SK-N-SH (cell line): ENCODE data around the gene COL26A1. TPM values are rescaled to one million over a fixed set of nuclear protein-coding genes. Genes with fewer than 3 reads are reported as not detected.

ENCODE experiments used
- CTCF ChIA-PET: fragments of 300-600, 350-600 bp; formaldehyde crosslinking; extraction: SDS; loops from one replicate; lab custom pipeline; 2021; lab: Yijun Ruan, JAX
- POLR2A ChIA-PET: fragments of 350-600 bp; sonication (Branson Sonifier 250); formaldehyde crosslinking; extraction: SDS; loops from one replicate; lab custom pipeline; 2020; ENCODE audit warnings: antibody characterized with exemption, inconsistent platforms; lab: Yijun Ruan, JAX
- DNase-seq: peaks from one replicate; pipeline ENCODE4 v3.0.0; 2012
- H2AFZ ChIP-seq: fragments of 200-600 bp; sonication (generic); 2 replicates; pipeline ENCODE4 v1.8.1; 2016; ENCODE audit warnings: antibody characterized with exemption, mild to moderate bottlenecking, low read depth
- H3F3A ChIP-seq: fragments of 200-600 bp; sonication (generic); replicated peaks from 2 replicates; pipeline ENCODE3; 2016; ENCODE audit warnings: antibody characterized with exemption, mild to moderate bottlenecking; ENCODE audit not compliant: insufficient read depth
- H3K27ac ChIP-seq, 2 experiments: fragments of 200-500 bp in 1 of 2; fragments of 200-600 bp in 1 of 2; sonication (Bioruptor generic) in 1 of 2; sonication (generic), shearing (Covaris generic) in 1 of 2; 2 replicates each; pipeline versions ENCODE4 v1.5.1 to v1.6.1; 2014 to 2016; ENCODE audit warnings: low read depth in 2 of 2, inconsistent platforms in 1 of 2, low read length in 1 of 2, mild to moderate bottlenecking in 1 of 2, mixed read lengths in 1 of 2
- H3K27me3 ChIP-seq: fragments of 200-600 bp; sonication (generic), shearing (Covaris generic); 2 replicates; pipeline ENCODE4 v1.6.1; 2016; ENCODE audit warnings: mixed run types; ENCODE audit not compliant: insufficient read depth
- H3K36me3 ChIP-seq, 2 experiments: fragments of 200-500 bp in 1 of 2; fragments of 200-600 bp in 1 of 2; sonication (Bioruptor generic) in 1 of 2; sonication (generic) in 1 of 2; replicated peaks in 1 of 2; 2 replicates each; pipeline versions ENCODE3 to v1.5.1; 2014 to 2016; ENCODE audit warnings: low read length in 1 of 2, mild to moderate bottlenecking in 1 of 2; ENCODE audit not compliant: insufficient read depth in 2 of 2, control insufficient read depth in 1 of 2
- H3K4me1 ChIP-seq, 2 experiments: fragments of 200-500 bp in 1 of 2; fragments of 200-600 bp in 1 of 2; sonication (Bioruptor generic) in 1 of 2; sonication (generic), shearing (Covaris generic) in 1 of 2; 2 replicates each; pipeline versions ENCODE4 v1.5.1 to v1.6.1; 2014 to 2016; ENCODE audit warnings: low read depth in 1 of 2, low read length in 1 of 2, mixed run types in 1 of 2; ENCODE audit not compliant: insufficient read depth in 2 of 2, control insufficient read depth in 1 of 2
- H3K4me2 ChIP-seq: fragments of 200-600 bp; sonication (generic), shearing (Covaris generic); 2 replicates; pipeline ENCODE4 v1.6.1; 2017; ENCODE audit warnings: mixed run types
- H3K4me3 ChIP-seq, 2 experiments: fragments of 200-500 bp in 1 of 2; fragments of 200-600 bp in 1 of 2; sonication (Bioruptor generic) in 1 of 2; sonication (generic), shearing (Covaris generic) in 1 of 2; 2 replicates each; pipeline versions ENCODE4 v1.5.1 to v1.8.1; 2014 to 2016; ENCODE audit warnings: low read depth in 2 of 2, inconsistent platforms in 1 of 2, low read length in 1 of 2, mild to moderate bottlenecking in 1 of 2, mixed read lengths in 1 of 2, moderate library complexity in 1 of 2
- H3K79me2 ChIP-seq: fragments of 200-600 bp; sonication (generic); 2 replicates; pipeline ENCODE4 v1.8.1; 2017; ENCODE audit warnings: mild to moderate bottlenecking; ENCODE audit not compliant: insufficient read depth
- H3K9ac ChIP-seq: fragments of 200-600 bp; sonication (generic); 2 replicates; pipeline ENCODE4 v1.6.1; 2017; ENCODE audit warnings: mixed run types
- H3K9me2 ChIP-seq: fragments of 200-600 bp; sonication (generic); 2 replicates; pipeline ENCODE4 v1.6.1; 2017; ENCODE audit warnings: mixed run types
- H3K9me3 ChIP-seq: fragments of 200-600 bp; sonication (generic); 2 replicates; pipeline ENCODE4 v1.6.1; 2017; ENCODE audit warnings: mixed run types, mild to moderate bottlenecking, moderate library complexity
- H4K20me1 ChIP-seq: fragments of 200-600 bp; sonication (generic); 2 replicates; pipeline ENCODE4 v1.6.1; 2017; ENCODE audit warnings: mild to moderate bottlenecking, mixed run types; ENCODE audit not compliant: insufficient read depth
- CHD2 ChIP-seq: fragments of 150-350 bp; IDR thresholded peaks from 2 replicates; pipeline ENCODE4 v1.6.1; 2018; ENCODE audit warnings: low read length; ENCODE audit not compliant: partially characterized antibody
- EZH2phosphoT487 ChIP-seq: fragments of 200-600 bp; sonication (generic); IDR thresholded peaks from 2 replicates; pipeline ENCODE4 v1.6.1; 2017; ENCODE audit warnings: low read depth, mixed run types, mild to moderate bottlenecking, antibody characterized with exemption, moderate library complexity, borderline replicate concordance
- GABPA ChIP-seq: IDR thresholded peaks from 2 replicates; pipeline ENCODE4 v1.4.0; 2012; ENCODE audit warnings: low read depth, mild to moderate bottlenecking
- IRF3 ChIP-seq: fragments of 150-350 bp; IDR thresholded peaks from 2 replicates; pipeline ENCODE4 v1.6.1; 2016; ENCODE audit warnings: mild to moderate bottlenecking, low read depth, low read length
- JUND ChIP-seq: IDR thresholded peaks from 2 replicates; pipeline ENCODE4 v1.4.0; 2012
- MAX ChIP-seq: IDR thresholded peaks from 2 replicates; pipeline ENCODE4 v1.4.0; 2012; ENCODE audit warnings: low read depth
- MEF2A ChIP-seq: IDR thresholded peaks from 2 replicates; pipeline ENCODE4 v1.4.0; 2012; ENCODE audit warnings: low read depth, borderline replicate concordance
- NFIC ChIP-seq: IDR thresholded peaks from 2 replicates; pipeline ENCODE4 v1.4.0; 2012; ENCODE audit warnings: borderline replicate concordance
- NRF1 ChIP-seq: IDR thresholded peaks from 2 replicates; pipeline ENCODE4 v1.6.1; 2012; ENCODE audit warnings: low read depth, mild to moderate bottlenecking, low read length
- REST ChIP-seq: IDR thresholded peaks from 2 replicates; pipeline ENCODE4 v1.6.1; 2012; ENCODE audit warnings: mild to moderate bottlenecking, low read depth, low read length, moderate library complexity
- RXRA ChIP-seq: IDR thresholded peaks from 2 replicates; pipeline ENCODE4 v1.4.0; 2012; ENCODE audit warnings: low read depth, mild to moderate bottlenecking, borderline replicate concordance
- SIN3A ChIP-seq: IDR thresholded peaks from 2 replicates; pipeline ENCODE4 v1.6.1; 2012; ENCODE audit warnings: low read depth, mild to moderate bottlenecking, low read length, moderate library complexity, borderline replicate concordance
- TEAD4 ChIP-seq: IDR thresholded peaks from 2 replicates; pipeline ENCODE4 v1.4.0; 2012; ENCODE audit warnings: mild to moderate bottlenecking, borderline replicate concordance; ENCODE audit not compliant: insufficient read depth
- USF2 ChIP-seq: fragments of 150-350 bp; IDR thresholded peaks from 2 replicates; pipeline ENCODE4 v1.6.1; 2017; ENCODE audit warnings: antibody characterized with exemption, low read length, low read depth, borderline replicate concordance
- WGBS: methylation state at CpG from one replicate; pipeline ENCODE4 v1.1.6; 2017; ENCODE audit warnings: low lambda C conversion rate; 5-methylcytosine and 5-hydroxymethylcytosine counted together
- polyA plus RNA-seq, 3 experiments: library from polyadenylated mRNA; depleted of rRNA; stranded (reverse); fragments of >200 nt; gene quantifications; 2 replicates each; pipeline ENCODE4 v1.2.3, GENCODE V29; 2012
- TF ChIP-seq, protein P1 (sequence below): IDR thresholded peaks from 2 replicates; pipeline ENCODE4 v1.4.0; 2012; ENCODE audit warnings: low read depth, borderline replicate concordance

The COL26A1 gene
- polyA plus RNA-seq, 1 of the 3 experiments (the other 2 are of a cell fraction) = 0.05 TPM

GRCh38 chr7:101370836-101371235 lies 8.2 kb downstream of the COL26A1 start (continued):
- no peak for TF ChIP-seq USF2
- no peak for TF ChIP-seq GABPA
- no peak for TF ChIP-seq TEAD4
- TF ChIP-seq EZH2phosphoT487 = no peak
- TF ChIP-seq JUND = no peak
- TF ChIP-seq CHD2 = no peak
- TF ChIP-seq IRF3 = no peak
- no peak for TF ChIP-seq MEF2A
- no peak for TF ChIP-seq MAX
- TF ChIP-seq, protein P1, sequence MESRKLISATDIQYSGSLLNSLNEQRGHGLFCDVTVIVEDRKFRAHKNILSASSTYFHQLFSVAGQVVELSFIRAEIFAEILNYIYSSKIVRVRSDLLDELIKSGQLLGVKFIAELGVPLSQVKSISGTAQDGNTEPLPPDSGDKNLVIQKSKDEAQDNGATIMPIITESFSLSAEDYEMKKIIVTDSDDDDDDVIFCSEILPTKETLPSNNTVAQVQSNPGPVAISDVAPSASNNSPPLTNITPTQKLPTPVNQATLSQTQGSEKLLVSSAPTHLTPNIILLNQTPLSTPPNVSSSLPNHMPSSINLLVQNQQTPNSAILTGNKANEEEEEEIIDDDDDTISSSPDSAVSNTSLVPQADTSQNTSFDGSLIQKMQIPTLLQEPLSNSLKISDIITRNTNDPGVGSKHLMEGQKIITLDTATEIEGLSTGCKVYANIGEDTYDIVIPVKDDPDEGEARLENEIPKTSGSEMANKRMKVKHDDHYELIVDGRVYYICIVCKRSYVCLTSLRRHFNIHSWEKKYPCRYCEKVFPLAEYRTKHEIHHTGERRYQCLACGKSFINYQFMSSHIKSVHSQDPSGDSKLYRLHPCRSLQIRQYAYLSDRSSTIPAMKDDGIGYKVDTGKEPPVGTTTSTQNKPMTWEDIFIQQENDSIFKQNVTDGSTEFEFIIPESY = no peak
- TF ChIP-seq RXRA = no peak
- TF ChIP-seq, all 33 proteins: peak for 0

DNA sequence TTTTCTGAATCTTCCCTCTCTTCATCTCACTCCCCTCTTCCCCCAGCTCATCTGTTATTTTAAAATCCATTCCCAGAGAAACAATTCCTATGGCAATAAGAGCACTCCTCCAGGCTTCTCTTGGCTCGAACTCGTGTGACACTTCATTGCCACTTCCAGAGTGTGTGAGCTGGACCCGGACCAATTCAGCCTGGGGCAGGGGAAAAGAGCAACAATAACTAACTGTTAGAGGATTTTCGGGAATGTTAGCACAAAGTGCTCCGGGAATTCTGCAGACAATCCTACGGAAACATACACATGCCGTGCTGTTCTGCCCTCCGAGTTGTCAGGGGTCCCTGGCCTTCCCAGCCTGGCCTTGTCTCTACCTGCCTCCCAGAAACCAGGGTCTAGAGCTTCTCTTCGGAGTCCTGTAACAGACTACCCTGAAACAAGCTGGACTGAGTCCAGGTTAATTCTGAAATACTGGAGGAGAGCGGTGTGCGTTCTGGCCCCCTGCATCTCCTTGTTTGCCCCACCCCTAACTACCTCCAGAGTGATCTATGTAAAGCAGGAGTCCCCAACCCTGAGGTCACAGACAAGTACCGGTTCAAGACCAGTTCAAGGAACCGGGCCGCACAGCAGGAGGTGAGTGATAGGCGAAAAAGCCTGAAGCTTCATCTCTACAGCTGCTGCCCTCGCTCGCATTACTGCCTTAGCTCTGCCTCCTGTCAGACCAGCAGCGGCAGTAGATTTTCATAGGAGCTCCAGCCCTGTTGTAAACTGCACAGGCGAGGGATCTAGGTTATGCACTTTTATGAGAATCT lies 11.3 kb downstream of the COL26A1 start:
- WGBS = 69% methylated on average over 19 of the region's 19 CpGs
- no peak overlapping the region for H3K4me2 ChIP-seq
- H3K4me3 ChIP-seq = no peak overlapping the region
- H3K79me2 ChIP-seq = no peaks in the 10 kb centered on the region
- no peaks in the 10 kb centered on the region for H3K9me2 ChIP-seq
- H2AFZ ChIP-seq = no peak overlapping the region
- ChIA-PET CTCF (interaction anchor here (0.5 to 6.1 kb wide), 7 partner anchors 9 to 489 kb away, joined by 3 to 48 read pairs (median 8); partner anchors contain the start of gene COL26A1), POLR2A (no interaction called here)
- no peaks in the 10 kb centered on the region for H3F3A ChIP-seq
- no peaks in the 10 kb centered on the region for H3K36me3 ChIP-seq
- H3K27ac ChIP-seq = no peak overlapping the region
- H3K27me3 ChIP-seq = 0 out of 2 replicates have a peak, but pooled peaks cover 21% of the 10 kb centered on the region
- no peak for TF ChIP-seq REST
- no peak for TF ChIP-seq NRF1
- TF ChIP-seq JUND = no peak
- TF ChIP-seq USF2 = no peak
- no peak for TF ChIP-seq SIN3A
- no peak for TF ChIP-seq NFIC
- no peak for TF ChIP-seq CHD2
- DNase-seq = no peak
- H3K9me3 ChIP-seq = no peaks in the 10 kb centered on the region
- no peak overlapping the region for H3K9ac ChIP-seq
- no peaks in the 10 kb centered on the region for H4K20me1 ChIP-seq
- H3K4me1 ChIP-seq = peaks cover 0 to 2% of the 10 kb centered on the region in 2 experiments; a peak in 1 of 4 replicates
